Ascending aorta (tissue), 2 donors: ENCODE measurements around the gene SERBP1. TPM values are rescaled to one million over a fixed set of nuclear protein-coding genes. Genes with fewer than 3 reads are reported as not detected.
A peak's percentile ranks its signal among the peaks of the same experiment; 100 is the strongest.

Source experiments
- DNase-seq, 2 donors: peaks; one replicate each; pipeline ENCODE4 v3.0.0-alpha.2; 2019; ENCODE audit warnings: low spot score in 2 of 2
- H3K27ac ChIP-seq, 2 donors: fragments of 200-600 bp; sonication (generic); one replicate each; pipeline ENCODE4 v1.5.1; 2016 to 2017; ENCODE audit warnings: mild to moderate bottlenecking in 1 of 2
- H3K27me3 ChIP-seq: fragments of 200-600 bp; sonication (generic); one replicate; pipeline ENCODE4 v1.5.1; 2017
- H3K36me3 ChIP-seq, 2 donors: fragments of 200-600 bp; sonication (generic); one replicate each; pipeline ENCODE4 v1.5.1; 2016
- H3K4me1 ChIP-seq, 2 donors: fragments of 200-600 bp; sonication (generic); one replicate each; pipeline ENCODE4 v1.5.1; 2016 to 2017; ENCODE audit warnings: mild to moderate bottlenecking in 1 of 2
- H3K4me3 ChIP-seq, 2 donors: fragments of 200-600 bp; sonication (generic); one replicate each; pipeline ENCODE4 v1.5.1; 2016 to 2017; ENCODE audit warnings: mild to moderate bottlenecking in 1 of 2
- H3K9me3 ChIP-seq, 2 donors: fragments of 200-600 bp; sonication (generic); one replicate each; pipeline ENCODE4 v1.5.1; 2016
- intact Hi-C: fragments of 100-400 bp; cut with DNase I; formaldehyde crosslinking; loops from one replicate; pipeline ENCODE4 v1.15.1; 2023
- total RNA-seq: library from RNA; depleted of rRNA; stranded (reverse); fragments of >200 nt; gene quantifications from one replicate; pipeline ENCODE4 v1.1.0, GENCODE V29; 2016
- TF ChIP-seq, protein P1 (sequence below), 3 experiments: fragments of 200-600 bp in 2 of 3; fragments of 450-650 bp in 1 of 3; sonication (generic) in 2 of 3; IDR thresholded peaks; one replicate each; pipeline ENCODE4 v1.5.1; 2016 to 2019; ENCODE audit warnings: antibody characterized with exemption in 3 of 3, mild to moderate bottlenecking in 1 of 3, moderate library complexity in 1 of 3

SERBP1 gene
- total RNA-seq, 1 donor from 2014 or later, result 125 TPM

GRCh38 chr1:67393240-67393639 lies 37.0 kb downstream of the SERBP1 start:
- intact Hi-C loops, result no loop called here
- Histone ChIP-seq H3K36me3 (no peaks in the 10 kb centered on the region), H3K4me3 (peak overlapping the region in 1 of 2 donors; percentile 16), H3K27me3 (no peaks in the 10 kb centered on the region), H3K9me3 (no peaks in the 10 kb centered on the region), H3K4me1 (no peaks in the 10 kb centered on the region), H3K27ac (peak overlapping the region in 1 of 2 donors; percentile 33)
- DNase-seq, result no peak
- TF ChIP-seq, protein P1, sequence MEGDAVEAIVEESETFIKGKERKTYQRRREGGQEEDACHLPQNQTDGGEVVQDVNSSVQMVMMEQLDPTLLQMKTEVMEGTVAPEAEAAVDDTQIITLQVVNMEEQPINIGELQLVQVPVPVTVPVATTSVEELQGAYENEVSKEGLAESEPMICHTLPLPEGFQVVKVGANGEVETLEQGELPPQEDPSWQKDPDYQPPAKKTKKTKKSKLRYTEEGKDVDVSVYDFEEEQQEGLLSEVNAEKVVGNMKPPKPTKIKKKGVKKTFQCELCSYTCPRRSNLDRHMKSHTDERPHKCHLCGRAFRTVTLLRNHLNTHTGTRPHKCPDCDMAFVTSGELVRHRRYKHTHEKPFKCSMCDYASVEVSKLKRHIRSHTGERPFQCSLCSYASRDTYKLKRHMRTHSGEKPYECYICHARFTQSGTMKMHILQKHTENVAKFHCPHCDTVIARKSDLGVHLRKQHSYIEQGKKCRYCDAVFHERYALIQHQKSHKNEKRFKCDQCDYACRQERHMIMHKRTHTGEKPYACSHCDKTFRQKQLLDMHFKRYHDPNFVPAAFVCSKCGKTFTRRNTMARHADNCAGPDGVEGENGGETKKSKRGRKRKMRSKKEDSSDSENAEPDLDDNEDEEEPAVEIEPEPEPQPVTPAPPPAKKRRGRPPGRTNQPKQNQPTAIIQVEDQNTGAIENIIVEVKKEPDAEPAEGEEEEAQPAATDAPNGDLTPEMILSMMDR (IDR thresholded peaks at IDR 0.05), result no peak

DNA sequence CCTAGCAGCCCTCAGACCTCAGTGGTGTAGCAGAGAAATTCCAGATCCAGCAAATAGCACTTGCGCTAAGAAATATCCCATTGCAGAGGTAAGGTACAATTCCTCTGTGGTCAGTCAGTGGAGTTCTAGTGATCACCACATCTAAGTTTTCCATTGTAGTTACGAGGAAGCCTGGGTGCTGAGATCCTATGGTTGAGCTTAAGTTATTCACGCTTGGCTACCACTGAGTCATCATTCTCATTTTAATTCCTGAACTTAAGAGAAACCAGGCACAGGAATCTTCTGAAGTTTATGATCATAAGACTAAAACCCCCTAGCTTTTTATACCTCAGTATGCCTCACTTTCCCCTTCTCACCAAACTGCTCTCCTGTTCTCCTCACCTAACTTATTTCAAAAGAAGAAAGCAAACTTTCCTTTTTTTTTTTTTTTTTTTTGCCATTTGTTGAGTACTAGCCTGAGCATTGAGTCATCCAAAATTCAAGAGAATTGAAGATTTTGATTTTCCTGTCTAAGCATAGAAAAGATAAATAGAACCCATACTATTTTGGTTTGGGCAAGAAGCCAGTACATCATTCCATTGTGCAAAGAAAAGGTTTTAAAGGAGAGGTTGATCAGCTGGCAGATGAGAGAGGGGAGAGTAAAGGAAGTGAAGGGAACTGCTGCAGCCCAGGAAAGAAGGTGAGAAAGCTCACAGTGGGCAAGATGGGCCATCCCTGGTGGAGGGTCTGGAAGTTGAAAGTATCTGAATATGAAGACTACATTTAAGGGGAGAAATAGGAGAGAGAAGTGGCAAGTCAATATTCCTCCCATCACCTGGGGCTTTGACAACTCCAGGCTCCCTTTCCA lies 39.9 kb downstream of the SERBP1 start:
- no peaks in the 10 kb centered on the region for H3K36me3 ChIP-seq
- H3K9me3 ChIP-seq, result no peaks in the 10 kb centered on the region
- no peak overlapping the region for H3K4me3 ChIP-seq
- no peaks in the 10 kb centered on the region for H3K27me3 ChIP-seq
- TF ChIP-seq, protein P1 (IDR thresholded peaks at IDR 0.05), result no peak
- DNase-seq, result no peak
- intact Hi-C loops, result no loop called here
- no peaks in the 10 kb centered on the region for H3K4me1 ChIP-seq
- no peak overlapping the region for H3K27ac ChIP-seq

DNA sequence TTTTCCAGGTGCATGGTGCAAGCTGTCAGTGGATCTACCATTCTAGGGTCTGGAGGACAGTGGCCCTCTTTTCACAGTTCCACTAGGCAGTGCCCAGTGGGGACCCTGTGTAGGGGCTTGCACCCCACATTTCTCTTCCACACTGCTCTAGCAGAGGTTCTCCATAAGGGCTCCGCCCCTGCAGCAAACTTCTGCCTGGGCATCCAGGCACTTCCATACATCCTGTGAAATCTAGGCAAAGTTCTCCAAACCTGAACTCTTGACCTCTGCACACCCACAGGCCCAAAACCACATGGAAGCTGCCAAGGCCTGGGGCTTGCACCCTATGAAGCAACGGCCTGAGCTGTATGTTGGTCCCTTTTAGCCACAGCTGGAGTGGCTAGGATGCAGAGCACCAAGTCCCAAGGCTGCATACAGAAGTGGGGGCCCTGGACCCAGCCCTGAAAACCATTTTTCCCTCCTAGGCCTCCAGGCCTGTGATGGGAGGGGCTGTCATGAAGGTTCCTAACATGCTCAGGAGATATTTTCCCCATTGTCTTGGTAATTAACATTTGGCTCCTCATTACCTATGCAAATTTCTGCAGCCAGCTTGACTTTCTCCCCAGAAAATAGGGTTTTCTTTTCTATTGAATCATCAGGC lies 46.1 kb downstream of the SERBP1 start:
- no peaks in the 10 kb centered on the region for H3K4me1 ChIP-seq
- H3K4me3 ChIP-seq, result no peak overlapping the region
- H3K9me3 ChIP-seq, result no peaks in the 10 kb centered on the region
- H3K27ac ChIP-seq, result no peak overlapping the region
- intact Hi-C loops, result no loop called here
- no peak for DNase-seq
- no peaks in the 10 kb centered on the region for H3K27me3 ChIP-seq
- H3K36me3 ChIP-seq, result no peaks in the 10 kb centered on the region
- TF ChIP-seq, protein P1 (IDR thresholded peaks at IDR 0.05), result no peak

DNA sequence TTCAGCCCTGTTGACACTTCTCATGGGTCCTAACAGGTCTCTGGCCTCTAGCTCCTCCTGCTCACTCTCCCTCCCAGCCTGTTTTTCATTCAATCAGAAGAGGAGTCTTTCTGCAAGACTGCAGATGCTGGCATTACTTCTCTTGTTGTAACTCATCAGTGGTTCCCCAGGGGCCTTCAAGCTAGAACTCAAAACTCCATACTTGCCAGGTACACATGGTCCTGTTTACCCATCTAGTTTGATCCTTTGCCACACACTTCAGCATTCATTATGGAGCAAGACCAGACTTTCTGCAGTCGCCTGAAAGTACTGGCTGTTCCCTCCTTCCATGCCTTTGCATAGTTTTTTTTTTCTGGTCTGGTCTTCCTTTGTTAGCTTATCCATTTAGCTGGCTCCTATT lies 47.9 kb downstream of the SERBP1 start:
- TF ChIP-seq, protein P1 (IDR thresholded peaks at IDR 0.05), result no peak
- Histone ChIP-seq H3K9me3 (no peaks in the 10 kb centered on the region), H3K27ac (no peak overlapping the region), H3K27me3 (no peaks in the 10 kb centered on the region), H3K36me3 (no peaks in the 10 kb centered on the region), H3K4me3 (no peak overlapping the region), H3K4me1 (no peaks in the 10 kb centered on the region)
- DNase-seq, result no peak
- intact Hi-C loops, result no loop called here

- intact Hi-C loops, result no loop called here
- no peak for DNase-seq
- no peaks in the 10 kb centered on the region for H3K9me3 ChIP-seq
- no peak overlapping the region for H3K4me3 ChIP-seq
- no peaks in the 10 kb centered on the region for H3K36me3 ChIP-seq
- H3K4me1 ChIP-seq, result no peaks in the 10 kb centered on the region
- H3K27ac ChIP-seq, result no peak overlapping the region
- TF ChIP-seq, protein P1 (IDR thresholded peaks at IDR 0.05), result no peak
- H3K27me3 ChIP-seq, result no peaks in the 10 kb centered on the region
These were observed 49.0 kb downstream of the SERBP1 start for GRCh38 chr1:67381154-67381553.
